Smooth muscle cell (in vitro differentiated cells): ENCODE data around the gene HES6. TPM values are rescaled to one million over a fixed set of nuclear protein-coding genes. Genes with fewer than 3 reads are reported as not detected.

ENCODE experiments used
- DNase-seq: peaks from one replicate; lab custom pipeline; 2025; ENCODE audit not compliant: unreplicated experiment; lab: John Stamatoyannopoulos, UW
- H2AFZ ChIP-seq: fragments of 200-600 bp; sonication (generic); 2 replicates; pipeline ENCODE4 v1.6.0; 2016; ENCODE audit warnings: antibody characterized with exemption, low read depth, mild to moderate bottlenecking
- H3F3A ChIP-seq: fragments of 200-600 bp; sonication (generic); 2 replicates; pipeline ENCODE4 v1.6.0; 2017; ENCODE audit warnings: antibody characterized with exemption, low read depth
- H3K27ac ChIP-seq: fragments of 200-600 bp; sonication (generic); 2 replicates; pipeline ENCODE4 v1.5.1; 2016; ENCODE audit warnings: low read depth, mild to moderate bottlenecking
- H3K27me3 ChIP-seq: fragments of 200-600 bp; sonication (generic); 2 replicates; pipeline ENCODE4 v1.6.1; 2016; ENCODE audit warnings: low read depth, mild to moderate bottlenecking
- H3K36me3 ChIP-seq: fragments of 200-600 bp; sonication (generic); 2 replicates; pipeline ENCODE4 v1.5.1; 2016; ENCODE audit warnings: low read depth
- H3K4me1 ChIP-seq: fragments of 200-600 bp; sonication (generic); 2 replicates; pipeline ENCODE4 v1.5.1; 2016; ENCODE audit warnings: low read depth
- H3K4me2 ChIP-seq: fragments of 200-600 bp; sonication (generic); 2 replicates; pipeline ENCODE4 v1.6.0; 2016; ENCODE audit warnings: mild to moderate bottlenecking
- H3K4me3 ChIP-seq: fragments of 200-600 bp; sonication (generic); 2 replicates; pipeline ENCODE4 v1.5.1; 2016; ENCODE audit warnings: mild to moderate bottlenecking
- H3K79me2 ChIP-seq: fragments of 200-600 bp; sonication (generic); 2 replicates; pipeline ENCODE4 v1.6.0; 2016; ENCODE audit warnings: low read depth, mild to moderate bottlenecking
- H3K9ac ChIP-seq: fragments of 200-600 bp; sonication (generic); 2 replicates; pipeline ENCODE4 v1.6.0; 2016; ENCODE audit warnings: low read depth
- H3K9me3 ChIP-seq: fragments of 200-600 bp; sonication (generic); replicated peaks from 2 replicates; pipeline ENCODE4 v1.5.1; 2016; ENCODE audit warnings: low read depth
- H4K20me1 ChIP-seq: fragments of 200-600 bp; sonication (generic); 2 replicates; pipeline ENCODE4 v1.6.0; 2016; ENCODE audit warnings: low read depth
- CTCF ChIP-seq: fragments of 200-600 bp; sonication (generic); IDR thresholded peaks from 2 replicates; pipeline ENCODE4 v1.5.1; 2017; ENCODE audit warnings: borderline replicate concordance, mild to moderate bottlenecking, antibody characterized with exemption; ENCODE audit not compliant: insufficient read depth, poor library complexity, severe bottlenecking
- WGBS: methylation state at CpG from one replicate; pipeline ENCODE4 v1.1.7; 2016; ENCODE audit warnings: low lambda C conversion rate; 5-methylcytosine and 5-hydroxymethylcytosine counted together
- polyA plus RNA-seq: library from polyadenylated mRNA; unstranded; fragments of >200 nt; fragmentation: Nextera tagmentation; extraction: Ambion mirVana; gene quantifications from 2 replicates; pipeline ENCODE4 v1.2.1, GENCODE V29; 2016
- total RNA-seq: library from RNA; depleted of rRNA; stranded (reverse); fragments of >200 nt; gene quantifications from 2 replicates; pipeline ENCODE4 v1.2.3, GENCODE V29; 2014

The HES6 gene
- total and polyA plus RNA-seq, 2 experiments from 2014 or later = 0.81 to 2.7 TPM

GRCh38 chr2:238225911-238226697, 13.7 kb downstream of the HES6 start:
- 95% methylated on average over 38 of the region's 38 CpGs for WGBS
- Histone ChIP-seq H3K27ac (no peak overlapping the region), H3K4me2 (no peak overlapping the region), H3K9me3 (no peaks in the 10 kb centered on the region), H3K9ac (no peak overlapping the region), H3K27me3 (no peaks in the 10 kb centered on the region), H3F3A (no peaks in the 10 kb centered on the region), H3K4me3 (no peak overlapping the region), H3K4me1 (no peaks in the 10 kb centered on the region), H2AFZ (no peak overlapping the region), H3K36me3 (no peaks in the 10 kb centered on the region), H3K79me2 (no peaks in the 10 kb centered on the region), H4K20me1 (no peaks in the 10 kb centered on the region)
- TF ChIP-seq CTCF = no peak
- no peak for DNase-seq

GRCh38 chr2:238225121-238225520, 14.7 kb downstream of the HES6 start:
- DNase-seq = no peak
- Histone ChIP-seq H2AFZ (no peak overlapping the region), H3F3A (no peaks in the 10 kb centered on the region), H3K4me2 (no peak overlapping the region), H3K9me3 (no peaks in the 10 kb centered on the region), H3K79me2 (no peaks in the 10 kb centered on the region), H3K27me3 (no peaks in the 10 kb centered on the region), H3K4me3 (no peak overlapping the region), H4K20me1 (no peaks in the 10 kb centered on the region), H3K36me3 (no peaks in the 10 kb centered on the region), H3K9ac (no peak overlapping the region), H3K4me1 (no peaks in the 10 kb centered on the region), H3K27ac (no peak overlapping the region)
- 88% methylated on average over 13 of the region's 13 CpGs for WGBS
- no peak for TF ChIP-seq CTCF

GRCh38 chr2:238224356-238225035, 15.3 kb downstream of the HES6 start:
- Histone ChIP-seq H3K4me2 (no peak overlapping the region), H3K4me3 (no peak overlapping the region), H3K27me3 (no peaks in the 10 kb centered on the region), H3K27ac (no peak overlapping the region), H3K4me1 (no peaks in the 10 kb centered on the region), H4K20me1 (no peaks in the 10 kb centered on the region), H2AFZ (no peak overlapping the region), H3K36me3 (no peaks in the 10 kb centered on the region), H3K9me3 (no peaks in the 10 kb centered on the region), H3F3A (no peaks in the 10 kb centered on the region), H3K79me2 (no peaks in the 10 kb centered on the region), H3K9ac (no peak overlapping the region)
- TF ChIP-seq CTCF = no peak
- DNase-seq = no peak
- WGBS = 95% methylated on average over 25 of the region's 29 CpGs
